Measurements from ENCODE around the gene GPR82. TPM values are rescaled to one million over a fixed set of nuclear protein-coding genes. Genes with fewer than 3 reads are reported as not detected.
"Not testable (repeated sequence)": the region's sequence is repeated elsewhere in the genome, so short reads cannot be mapped to it uniquely, and the experiment has no call there.

Gene GPR82, protein sequence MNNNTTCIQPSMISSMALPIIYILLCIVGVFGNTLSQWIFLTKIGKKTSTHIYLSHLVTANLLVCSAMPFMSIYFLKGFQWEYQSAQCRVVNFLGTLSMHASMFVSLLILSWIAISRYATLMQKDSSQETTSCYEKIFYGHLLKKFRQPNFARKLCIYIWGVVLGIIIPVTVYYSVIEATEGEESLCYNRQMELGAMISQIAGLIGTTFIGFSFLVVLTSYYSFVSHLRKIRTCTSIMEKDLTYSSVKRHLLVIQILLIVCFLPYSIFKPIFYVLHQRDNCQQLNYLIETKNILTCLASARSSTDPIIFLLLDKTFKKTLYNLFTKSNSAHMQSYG
- total RNA-seq (under 1 TPM in 3 of 4 donors, not detected in 1; 0.14 to 0.53 (median 0.49) TPM), polyA plus RNA-seq (0.02 TPM)
- long read RNA-seq, donor 1: 0 reads
- long read RNA-seq, donor 2: 0 reads
- long read RNA-seq, donor 3: 0 reads
- long read RNA-seq, donor 4: 0 reads

GRCh38 chrX:41723826-41724225 lies at the start of gene GPR82:
TSS of gene GPR82 (plus strand) at chrX:41724181. CDS start at chrX:41727027, 2,846 bp downstream.
- no peak within 1 kb of the TSS for H3K27ac ChIP-seq (ENCODE audit: low read length)
- ATAC-seq: no peak
- H3K4me1 ChIP-seq (ENCODE audit: control insufficient read depth, insufficient read depth, low read length): no peaks in the 10 kb centered on the region
- WGBS: 71% methylated on average over 2 of the region's 2 CpGs
- H3K9me3 ChIP-seq (ENCODE audit: control insufficient read depth, low read length): no peaks in the 10 kb centered on the region
- no peak within 1 kb of the TSS for H3K4me3 ChIP-seq (ENCODE audit: low read length)
- no peaks in the 10 kb centered on the region for H3K27me3 ChIP-seq (ENCODE audit: control insufficient read depth, insufficient read depth)
- intact Hi-C loops (cut with DNase I): no loop called here
- DNase-seq: no peak

GRCh38 chrX:41676361-41676760 lies 47.6 kb upstream of the GPR82 start:
- H3K27ac ChIP-seq (ENCODE audit: low read length); H3K9me3 ChIP-seq (ENCODE audit: control insufficient read depth, low read length); H3K4me1 ChIP-seq (ENCODE audit: control insufficient read depth, insufficient read depth, low read length); H3K27me3 ChIP-seq (ENCODE audit: control insufficient read depth, insufficient read depth); intact Hi-C loops (cut with DNase I); ATAC-seq; H3K4me3 ChIP-seq (ENCODE audit: low read length): not testable (repeated sequence)
- peak in 1 of 3 donors; percentile 36 for DNase-seq
- 97% methylated on average over 15 of the region's 15 CpGs for WGBS

- H3K4me1 ChIP-seq (ENCODE audit: control insufficient read depth, insufficient read depth, low read length): no peaks in the 10 kb centered on the region
- 52% methylated on average over 6 of the region's 6 CpGs for WGBS
- DNase-seq (peak in 1 of 3 donors; percentile 56), ATAC-seq (no peak)
- no peak overlapping the region for H3K4me3 ChIP-seq (ENCODE audit: low read length)
- intact Hi-C loops (cut with DNase I): no loop called here
- H3K27ac ChIP-seq (ENCODE audit: low read length): no peak overlapping the region
- H3K27me3 ChIP-seq (ENCODE audit: control insufficient read depth, insufficient read depth): no peaks in the 10 kb centered on the region
- no peaks in the 10 kb centered on the region for H3K9me3 ChIP-seq (ENCODE audit: control insufficient read depth, low read length)
Measured at GRCh38 chrX:41677183-41678060, 46.6 kb upstream of the GPR82 start.

DNA sequence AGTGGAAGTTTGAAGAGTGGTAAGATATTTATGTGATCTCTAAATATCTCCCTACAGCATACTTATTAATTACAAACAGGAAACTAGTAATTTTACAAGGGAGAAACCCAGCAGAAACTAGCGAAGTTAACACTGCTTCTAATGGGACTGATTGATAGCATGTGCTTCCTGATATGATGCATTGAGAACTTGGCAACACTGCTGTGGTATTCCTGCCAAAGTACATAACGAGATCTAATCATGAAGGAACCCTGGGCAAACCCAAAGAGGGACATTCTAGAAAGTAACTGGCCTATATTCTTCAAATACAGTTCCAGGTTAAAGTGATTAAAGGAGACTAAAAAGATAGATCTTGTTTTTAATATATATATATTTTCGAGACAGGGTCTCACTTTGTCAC lies 39.8 kb upstream of the GPR82 start:
- no peak for DNase-seq
- Histone ChIP-seq H3K27ac (ENCODE audit: low read length) (no peak overlapping the region), H3K4me3 (ENCODE audit: low read length) (no peak overlapping the region), H3K9me3 (ENCODE audit: control insufficient read depth, low read length) (no peaks in the 10 kb centered on the region), H3K4me1 (ENCODE audit: control insufficient read depth, insufficient read depth, low read length) (no peaks in the 10 kb centered on the region), H3K27me3 (ENCODE audit: control insufficient read depth, insufficient read depth) (no peaks in the 10 kb centered on the region)
- ATAC-seq: peak; percentile 58 to 65
- WGBS: 28% methylated on average over 3 of the region's 3 CpGs
- intact Hi-C loops (cut with DNase I): no loop called here

DNA sequence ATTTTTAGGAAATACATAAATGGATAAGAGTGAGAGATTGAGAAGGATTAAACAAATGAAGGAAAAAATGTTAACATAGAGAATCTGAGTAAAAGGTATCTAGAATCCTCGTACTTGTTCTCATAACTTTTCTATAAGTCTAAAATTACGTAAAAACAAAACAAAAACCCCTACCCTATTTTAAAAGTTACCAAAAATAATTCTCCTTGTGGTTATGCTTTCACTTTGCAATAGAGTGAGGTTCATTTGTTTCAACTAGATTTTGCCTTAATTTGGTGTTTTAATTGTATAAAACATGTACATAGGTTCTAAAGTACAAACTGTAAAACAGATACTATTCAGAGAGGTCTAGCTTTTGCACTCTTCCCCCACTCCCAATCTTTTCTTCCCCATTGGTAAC lies 39.0 kb upstream of the GPR82 start:
- ATAC-seq (no peak), DNase-seq (no peak)
- intact Hi-C loops (cut with DNase I): no loop called here
- no peak overlapping the region for H3K4me3 ChIP-seq (ENCODE audit: low read length)
- WGBS: 92% methylated on average over 2 of the region's 2 CpGs
- no peaks in the 10 kb centered on the region for H3K4me1 ChIP-seq (ENCODE audit: control insufficient read depth, insufficient read depth, low read length)
- H3K27ac ChIP-seq (ENCODE audit: low read length): no peak overlapping the region
- no peaks in the 10 kb centered on the region for H3K9me3 ChIP-seq (ENCODE audit: control insufficient read depth, low read length)
- H3K27me3 ChIP-seq (ENCODE audit: control insufficient read depth, insufficient read depth): no peaks in the 10 kb centered on the region

DNA sequence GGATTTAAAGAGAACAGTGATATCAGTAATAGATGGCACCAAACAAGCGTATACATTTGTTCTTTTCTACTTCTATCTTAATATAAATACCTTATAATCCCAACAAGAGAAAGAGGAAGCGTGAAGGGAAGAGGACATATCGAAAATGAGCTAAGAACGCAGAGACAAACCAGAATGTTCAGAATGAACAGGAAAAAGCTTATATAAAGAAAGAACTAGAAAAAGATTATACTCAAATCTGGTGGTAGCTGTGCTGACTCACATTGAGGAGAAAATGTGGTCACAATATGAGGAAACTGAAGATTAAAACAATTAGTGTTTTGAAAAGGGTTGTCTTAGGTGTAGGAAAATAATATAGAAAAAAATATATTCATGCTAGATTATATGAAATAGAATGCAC lies 37.2 kb upstream of the GPR82 start:
- DNase-seq (no peak), ATAC-seq (no peak)
- 65% methylated on average over 4 of the region's 4 CpGs for WGBS
- no peak overlapping the region for H3K27ac ChIP-seq (ENCODE audit: low read length)
- no peaks in the 10 kb centered on the region for H3K27me3 ChIP-seq (ENCODE audit: control insufficient read depth, insufficient read depth)
- H3K9me3 ChIP-seq (ENCODE audit: control insufficient read depth, low read length): no peaks in the 10 kb centered on the region
- H3K4me3 ChIP-seq (ENCODE audit: low read length): no peak overlapping the region
- intact Hi-C loops (cut with DNase I): no loop called here
- no peaks in the 10 kb centered on the region for H3K4me1 ChIP-seq (ENCODE audit: control insufficient read depth, insufficient read depth, low read length)

DNA sequence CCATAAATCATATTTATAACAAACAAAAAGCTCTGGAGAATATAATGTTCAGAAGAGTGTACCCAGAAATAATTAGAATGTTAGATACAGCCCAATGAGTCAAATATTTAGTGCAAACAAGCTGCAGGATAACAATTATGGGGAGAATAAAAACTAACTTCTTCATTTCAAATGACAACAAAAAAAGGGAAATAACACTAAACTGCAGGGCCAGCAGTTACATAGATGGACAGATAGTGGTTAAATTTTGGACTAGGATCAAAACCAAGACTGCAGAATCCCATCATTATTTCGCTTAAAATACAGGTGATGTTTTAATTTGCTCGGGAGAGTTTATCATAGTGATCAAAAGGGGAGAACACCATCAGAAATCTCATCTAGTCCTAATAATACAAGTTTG lies 35.8 kb upstream of the GPR82 start:
- no peak overlapping the region for H3K27ac ChIP-seq (ENCODE audit: low read length)
- no peak for ATAC-seq

DNA sequence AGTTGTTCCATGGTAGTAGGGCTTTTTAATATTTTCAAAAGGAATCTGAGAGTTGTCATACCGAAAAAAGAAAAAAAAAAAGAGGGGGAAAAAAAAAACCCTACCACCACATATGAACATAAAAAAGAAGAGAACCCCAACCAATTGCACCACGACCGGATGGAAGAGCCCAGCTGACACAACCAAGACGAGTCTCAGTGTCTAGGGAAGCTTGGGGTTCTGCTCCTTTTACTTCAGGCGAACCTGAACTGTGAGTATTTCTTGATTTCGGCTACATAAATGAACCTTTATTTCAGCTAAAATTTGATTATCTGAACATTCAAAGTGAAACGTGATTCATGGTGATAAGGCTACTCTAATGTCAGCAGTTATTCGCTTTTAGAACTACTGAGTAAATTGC lies 35.1 kb upstream of the GPR82 start, which contains the start of gene GPR34:
GPR34 (plus strand) TSS at position 139 of the 400 bp plus-strand sequence. CDS start 6,661 bp downstream, outside the sequence.
- no peak within 1 kb of the TSS for H3K27ac ChIP-seq (ENCODE audit: low read length)
- WGBS: 65% methylated on average over 8 of the region's 8 CpGs
- ATAC-seq: no peak

More for the DNA sequence above, 35.8 kb upstream of the GPR82 start:
- H3K4me3 ChIP-seq (ENCODE audit: low read length): no peak overlapping the region
- DNase-seq: no peak
- intact Hi-C loops (cut with DNase I): no loop called here
- H3K27me3 ChIP-seq (ENCODE audit: control insufficient read depth, insufficient read depth): no peaks in the 10 kb centered on the region
- H3K9me3 ChIP-seq (ENCODE audit: control insufficient read depth, low read length): no peaks in the 10 kb centered on the region
- H3K4me1 ChIP-seq (ENCODE audit: control insufficient read depth, insufficient read depth, low read length): no peaks in the 10 kb centered on the region
- 84% methylated on average over 2 of the region's 2 CpGs for WGBS

DNA sequence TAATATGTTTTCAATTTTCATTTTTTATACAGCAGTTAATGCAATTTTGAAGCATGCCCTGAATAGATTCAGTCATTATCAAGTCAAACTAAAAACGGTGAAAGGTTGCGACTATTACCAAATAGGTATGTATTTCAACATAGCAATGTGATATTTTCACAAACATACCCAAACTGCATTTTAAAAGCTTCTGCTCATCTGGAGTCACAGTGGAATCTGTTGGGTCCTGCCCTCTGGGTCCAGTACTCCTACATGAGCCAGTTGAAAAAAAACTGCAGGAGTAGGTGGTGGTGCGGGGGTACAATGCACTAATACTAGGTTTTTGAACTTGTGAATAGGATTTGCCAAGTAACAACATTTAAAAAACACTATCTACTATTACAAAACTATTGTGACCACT lies 34.3 kb upstream of the GPR82 start:
- WGBS: 67% methylated on average over 3 of the region's 3 CpGs
- no peaks in the 10 kb centered on the region for H3K4me1 ChIP-seq (ENCODE audit: control insufficient read depth, insufficient read depth, low read length)
- intact Hi-C loops (cut with DNase I): no loop called here
- no peaks in the 10 kb centered on the region for H3K9me3 ChIP-seq (ENCODE audit: control insufficient read depth, low read length)
- H3K27ac ChIP-seq (ENCODE audit: low read length): no peak overlapping the region
- ATAC-seq (no peak), DNase-seq (no peak)
- H3K4me3 ChIP-seq (ENCODE audit: low read length): no peak overlapping the region
- no peaks in the 10 kb centered on the region for H3K27me3 ChIP-seq (ENCODE audit: control insufficient read depth, insufficient read depth)

More for the DNA sequence above, 35.1 kb upstream of the GPR82 start, which contains the start of gene GPR34:
- Histone ChIP-seq H3K27me3 (ENCODE audit: control insufficient read depth, insufficient read depth) (no peaks in the 10 kb centered on the region), H3K4me3 (ENCODE audit: low read length) (no peak within 1 kb of the TSS), H3K4me1 (ENCODE audit: control insufficient read depth, insufficient read depth, low read length) (no peaks in the 10 kb centered on the region), H3K9me3 (ENCODE audit: control insufficient read depth, low read length) (no peaks in the 10 kb centered on the region)
- no peak for DNase-seq
- intact Hi-C loops (cut with DNase I): no loop called here

DNA sequence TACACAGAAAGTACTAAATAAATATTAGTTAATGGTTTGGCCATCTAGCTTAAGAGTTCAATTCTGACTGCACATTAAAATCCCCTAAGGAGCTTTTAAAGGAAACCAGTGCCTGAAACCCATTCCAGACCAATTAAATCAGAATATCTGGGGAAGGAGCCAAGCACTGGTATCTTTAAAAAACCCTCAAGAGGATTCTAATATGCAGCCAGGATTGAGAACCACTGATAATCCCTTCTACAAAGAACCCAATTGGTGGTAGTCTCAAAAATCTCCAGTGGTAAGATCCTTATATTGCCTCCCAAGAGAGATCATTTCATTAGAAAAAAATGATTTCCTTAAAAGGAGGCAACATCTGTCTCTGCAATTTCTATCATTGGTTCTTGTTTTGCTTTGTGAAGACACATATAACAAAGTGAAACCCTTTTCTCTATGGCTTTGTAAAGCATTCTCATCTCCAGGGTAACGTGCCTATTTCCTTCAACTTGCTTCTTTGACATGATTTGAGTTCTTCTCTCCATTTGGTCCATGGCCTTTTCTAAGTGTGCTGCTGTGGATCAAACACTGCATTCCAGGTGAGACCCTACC lies 31.7 kb upstream of the GPR82 start:
- Histone ChIP-seq H3K4me1 (ENCODE audit: control insufficient read depth, insufficient read depth, low read length) (no peaks in the 10 kb centered on the region), H3K27me3 (ENCODE audit: control insufficient read depth, insufficient read depth) (no peaks in the 10 kb centered on the region), H3K9me3 (ENCODE audit: control insufficient read depth, low read length) (no peaks in the 10 kb centered on the region), H3K4me3 (ENCODE audit: low read length) (no peak overlapping the region), H3K27ac (ENCODE audit: low read length) (no peak overlapping the region)
- DNase-seq: no peak
- peak; percentile 57 to 67 for ATAC-seq
- WGBS: 36% methylated on average over 1 of the region's 1 CpG
- intact Hi-C loops (cut with DNase I): no loop called here

- WGBS: over 99% methylated on average over 3 of the region's 3 CpGs
- no peak for DNase-seq
- Histone ChIP-seq H3K9me3 (ENCODE audit: control insufficient read depth, low read length) (no peaks in the 10 kb centered on the region), H3K4me3 (ENCODE audit: low read length) (no peak overlapping the region), H3K27ac (ENCODE audit: low read length) (no peak overlapping the region), H3K4me1 (ENCODE audit: control insufficient read depth, insufficient read depth, low read length) (no peaks in the 10 kb centered on the region), H3K27me3 (ENCODE audit: control insufficient read depth, insufficient read depth) (no peaks in the 10 kb centered on the region)
- no peak for ATAC-seq
- intact Hi-C loops (cut with DNase I): no loop called here
Measured at GRCh38 chrX:41693024-41693423, 31.0 kb upstream of the GPR82 start.

Data from right cardiac atrium (tissue), 5 donors.